K562 (cell line): Measurements from ENCODE around the gene P2RX3. TPM values are rescaled to one million over a fixed set of nuclear protein-coding genes. Genes with fewer than 3 reads are reported as not detected.
A peak's percentile ranks its signal among the peaks of the same experiment; 100 is the strongest.

Experiments used
- ATAC-seq: fragments of 200-7000 bp; cut with Tn5 transposase; 3 replicates; pipeline ENCODE4 v1.9.1; 2020; ENCODE audit warnings: moderate library complexity
- BruUV-seq: library from RNA; stranded (reverse); fragments of 400-500 nt; replicated peaks from 2 replicates; lab custom pipeline; 2021; lab: Mats Ljungman, UMichigan
- CTCF ChIA-PET: fragments of 300-600 bp; formaldehyde crosslinking; extraction: SDS; loops from one replicate; lab custom pipeline; 2021; ENCODE audit warnings: low intra/inter-chr PET ratio; lab: Yijun Ruan, JAX
- POLR2A ChIA-PET: fragments of 300-600, 350-650 bp; sonication (Branson Sonifier 250); formaldehyde crosslinking; extraction: SDS; loops from one replicate; lab custom pipeline; 2021; ENCODE audit warnings: antibody characterized with exemption, inconsistent platforms; lab: Yijun Ruan, JAX
- DNase-seq, 4 experiments: peaks; one replicate each; pipeline versions ENCODE4 v3.0.0 to v3.0.0-alpha.2; 2011 to 2018; ENCODE audit warnings: low spot score in 3 of 4, mixed read lengths in 3 of 4; ENCODE audit errors: extremely low read depth in 1 of 4
- FAIRE-seq: peaks from 2 replicates; lab custom pipeline; 2011; peaks lifted over from hg19 to GRCh38; lab: Jason Lieb, UNC
- H2AFZ ChIP-seq: 2 replicates; pipeline ENCODE4 v1.6.0; 2011; ENCODE audit warnings: low read depth, low read length, control low read depth, inconsistent platforms
- H3K27ac ChIP-seq: fragments of 200-600 bp; 3 replicates; pipeline ENCODE4 v1.8.0; 2011; ENCODE audit warnings: low read depth, mild to moderate bottlenecking, control low read depth, inconsistent platforms, low read length, moderate library complexity, mixed read lengths; ENCODE audit errors: extremely low read depth
- H3K27me3 ChIP-seq, 2 experiments: fragments of 300-600 bp in 1 of 2; 2 replicates in 1 of 2; 3 replicates in 1 of 2; pipeline versions ENCODE4 v1.6.0 to v1.8.0; 2011; ENCODE audit warnings: inconsistent platforms in 2 of 2, low read length in 2 of 2, mild to moderate bottlenecking in 1 of 2, mixed read lengths in 1 of 2, moderate library complexity in 1 of 2; ENCODE audit not compliant: control insufficient read depth in 2 of 2, insufficient read depth in 2 of 2
- H3K36me3 ChIP-seq: fragments of 300-600 bp; 3 replicates; pipeline ENCODE4 v1.8.0; 2011; ENCODE audit warnings: mild to moderate bottlenecking, low read length, inconsistent platforms; ENCODE audit not compliant: control insufficient read depth, insufficient read depth
- H3K4me1 ChIP-seq, 2 experiments: fragments of 200-600 bp in 1 of 2; replicated peaks in 1 of 2; 2 replicates in 1 of 2; 3 replicates in 1 of 2; pipeline versions ENCODE4 v1.5.1 to v1.8.0; 2011; ENCODE audit warnings: inconsistent platforms in 2 of 2, low read length in 2 of 2, mild to moderate bottlenecking in 1 of 2, mixed read lengths in 1 of 2, moderate library complexity in 1 of 2; ENCODE audit not compliant: control insufficient read depth in 2 of 2, insufficient read depth in 2 of 2
- H3K4me2 ChIP-seq: 2 replicates; pipeline ENCODE4 v1.6.1; 2011; ENCODE audit warnings: low read length, control low read depth, inconsistent platforms, mixed read lengths; ENCODE audit not compliant: insufficient read depth
- H3K4me3 ChIP-seq: fragments of 200-600 bp; sonication (generic), shearing (Covaris generic); 2 replicates; pipeline ENCODE4 v1.5.1; 2016; ENCODE audit warnings: control low read depth, inconsistent platforms
- H3K79me2 ChIP-seq: fragments of 200-600 bp; 3 replicates; pipeline ENCODE4 v1.8.0; 2011; ENCODE audit warnings: low read length, inconsistent platforms; ENCODE audit not compliant: control insufficient read depth, insufficient read depth
- H3K9ac ChIP-seq, 2 experiments: 2 replicates each; pipeline versions ENCODE4 v1.6.0 to v1.6.1; 2011; ENCODE audit warnings: low read depth in 2 of 2, low read length in 2 of 2, control low read depth in 1 of 2, inconsistent platforms in 1 of 2, mild to moderate bottlenecking in 1 of 2, mixed read lengths in 1 of 2; ENCODE audit not compliant: insufficient read depth in 1 of 2
- H3K9me1 ChIP-seq: one replicate; pipeline ENCODE4 v1.6.0; 2011; ENCODE audit warnings: inconsistent platforms, mild to moderate bottlenecking, low read length, moderate library complexity; ENCODE audit not compliant: control insufficient read depth, insufficient read depth
- H3K9me3 ChIP-seq: replicated peaks from 2 replicates; pipeline ENCODE4 v1.5.1; 2011; ENCODE audit warnings: low read depth, low read length, inconsistent platforms; ENCODE audit not compliant: control insufficient read depth, insufficient read depth
- H4K20me1 ChIP-seq: replicated peaks from 2 replicates; pipeline ENCODE4 v1.6.1; 2011; ENCODE audit warnings: low read length, inconsistent platforms, mixed read lengths; ENCODE audit not compliant: control insufficient read depth, insufficient read depth
- ARID1B ChIP-seq: fragments of 450-650 bp; IDR thresholded peaks from 2 replicates; pipeline ENCODE4 v1.6.1; 2016; ENCODE audit warnings: antibody characterized with exemption, mild to moderate bottlenecking, inconsistent platforms
- CBX2 ChIP-seq: fragments of 200-600 bp; sonication (generic); IDR thresholded peaks from one replicate; pipeline ENCODE4 v1.6.1; 2012; ENCODE audit warnings: mild to moderate bottlenecking, low read length, inconsistent platforms; ENCODE audit not compliant: insufficient read depth, poor library complexity, severe bottlenecking
- CCNT2 ChIP-seq: IDR thresholded peaks from 2 replicates; pipeline ENCODE4 v1.6.1; 2011; ENCODE audit warnings: borderline replicate concordance, low read depth, mild to moderate bottlenecking, moderate library complexity, mixed read lengths, low read length; ENCODE audit not compliant: insufficient read length; ENCODE audit errors: extremely low read depth
- DPF2 ChIP-seq: fragments of 450-650 bp; IDR thresholded peaks from 2 replicates; pipeline ENCODE4 v1.6.1; 2016
- EGR1 ChIP-seq: fragments of 450-650 bp; conservative IDR thresholded peaks from 2 replicates; pipeline ENCODE4 v1.6.1; 2017; ENCODE audit warnings: mild to moderate bottlenecking
- FOSL1 ChIP-seq: fragments of 200-800 bp; sonication (Bioruptor generic); conservative IDR thresholded peaks from 2 replicates; pipeline ENCODE4 v1.6.1; 2016; ENCODE audit warnings: missing genetic modification characterization, missing compliant biosample characterization
- MYC ChIP-seq, 2 experiments: fragments of 250-450 bp in 1 of 2; sonication (Bioruptor Pico) in 1 of 2; IDR thresholded peaks; 2 replicates each; pipeline versions ENCODE4 v1.5.1 to v1.6.1; 2012 to 2021; ENCODE audit warnings: low read depth in 2 of 2, borderline replicate concordance in 1 of 2, improper control_type of control experiment in 1 of 2, low read length in 1 of 2, mild to moderate bottlenecking in 1 of 2, moderate library complexity in 1 of 2
- NR2C2 ChIP-seq, 2 experiments: fragments of 200-800 bp in 1 of 2; sonication (Bioruptor generic) in 1 of 2; sonication (generic) in 1 of 2; formaldehyde crosslinking in 1 of 2; IDR thresholded peaks; 2 replicates each; pipeline versions ENCODE4 v1.6.1 to v1.8.0; 2016 to 2022; ENCODE audit warnings: mild to moderate bottlenecking in 1 of 2, missing compliant biosample characterization in 1 of 2, missing genetic modification characterization in 1 of 2, missing genetic modification reagents in 1 of 2
- ZBTB7A ChIP-seq: IDR thresholded peaks from 2 replicates; pipeline ENCODE4 v1.6.1; 2011; ENCODE audit warnings: low read depth, mild to moderate bottlenecking, low read length, moderate library complexity, borderline replicate concordance; ENCODE audit not compliant: control insufficient read depth
- whole genome bisulfite sequencing: fragments of 100-300 bp; shearing (Covaris generic); methylation state at CpG from one replicate; pipeline ENCODE4 v1.1.6; 2016; ENCODE audit warnings: low coverage, mixed read lengths; ENCODE audit not compliant: insufficient coverage; ENCODE audit errors: missing lambda C conversion rate; 5-methylcytosine and 5-hydroxymethylcytosine counted together
- in situ Hi-C: fragments of 300-500 bp; cut with MboI; formaldehyde crosslinking; loops from 4 replicates; pipeline ENCODE4 v1.15.0; 2018; ENCODE audit warnings: inconsistent platforms, mixed read lengths
- intact Hi-C: fragments of 100-400 bp; cut with micrococcal nuclease; formaldehyde crosslinking; loops from 2 replicates; pipeline ENCODE4 v1.14.2; 2022
- polyA plus RNA-seq, 8 experiments: library from polyadenylated mRNA; depleted of rRNA in 4 of 8; stranded (reverse) in 5 of 8; unstranded in 3 of 8; fragments of >200 nt; fragmentation: Nextera tagmentation in 2 of 8; fragmentation: Illumina TruSeq in 1 of 8; extraction: Ambion mirVana in 2 of 8; extraction: Trizol in 1 of 8; gene quantifications; 2 replicates each; pipeline versions ENCODE4 v1.2.1 to v1.2.3, GENCODE V29; 2011 to 2014; ENCODE audit warnings: inconsistent platforms in 1 of 8, missing spikeins in 1 of 8
- total RNA-seq, 7 experiments: library from RNA; depleted of rRNA in 6 of 7; stranded (reverse); fragments of >200 nt in 6 of 7; fragmentation: Illumina TruSeq in 2 of 7; extraction: Trizol in 2 of 7; gene quantifications; 2 replicates each; pipeline versions ENCODE4 v1.2.1 to v1.2.3, GENCODE V29; 2011 to 2021; ENCODE audit warnings: low replicate concordance in 1 of 7
- TF ChIP-seq, protein P1 (sequence below): fragments of 250-450 bp; sonication (Bioruptor Pico); IDR thresholded peaks from 2 replicates; pipeline ENCODE4 v1.8.0; 2021; ENCODE audit warnings: mild to moderate bottlenecking, moderate library complexity
- TF ChIP-seq, protein P2 (sequence below), 2 experiments: fragments of 450-650 bp; conservative IDR thresholded peaks; 2 replicates each; pipeline ENCODE4 v1.6.1; 2017; ENCODE audit warnings: mild to moderate bottlenecking in 2 of 2, moderate library complexity in 2 of 2
- TF ChIP-seq, protein P3 (sequence below): IDR thresholded peaks from 2 replicates; pipeline ENCODE4 v1.6.1; 2014; ENCODE audit warnings: antibody characterized with exemption

P2RX3 gene
- total and polyA plus RNA-seq, 9 of the 15 experiments (the other 6 are each of a cell fraction or from before 2014, with no cell fraction given) = not detected

DNA sequence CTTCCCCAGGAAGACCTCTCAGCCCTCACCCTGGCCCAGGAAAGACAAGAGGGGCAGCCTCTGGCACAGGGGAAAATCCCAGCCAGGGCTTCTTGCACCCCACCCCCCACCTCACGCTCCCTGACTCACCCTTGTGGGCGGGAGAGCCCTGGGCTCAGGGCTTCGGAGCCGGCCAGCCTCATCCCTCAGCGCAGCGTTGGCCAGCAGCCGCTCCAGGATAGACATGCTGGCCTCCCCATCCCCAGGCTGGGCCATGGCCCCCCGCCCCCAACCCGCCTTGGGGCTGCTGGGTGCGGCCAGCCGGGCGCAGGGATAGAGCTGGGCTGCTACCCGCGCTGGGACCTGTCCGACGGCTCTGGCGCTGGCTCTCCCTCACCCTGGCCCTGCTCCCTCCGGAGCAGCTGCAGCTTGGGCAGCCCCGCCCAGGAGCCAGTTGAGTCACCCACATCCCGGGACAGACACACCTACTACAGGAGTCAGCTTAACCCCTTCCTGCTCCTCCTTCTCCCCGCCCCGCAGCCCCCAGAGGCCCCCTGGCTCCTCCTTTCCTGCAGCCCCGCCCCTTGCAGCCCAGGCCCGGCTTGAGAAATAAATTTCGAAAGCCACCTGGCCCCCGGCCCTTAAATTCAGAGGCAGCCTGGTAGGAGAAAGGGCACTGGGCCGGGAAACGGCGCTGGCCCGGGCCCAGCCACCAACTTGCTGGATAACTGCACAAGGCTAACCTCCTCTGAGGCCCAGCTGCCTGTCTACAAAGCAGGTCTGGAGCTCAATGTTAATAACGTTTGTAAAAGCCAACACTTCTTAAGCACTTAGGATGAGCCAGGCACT, 26.8 kb upstream of the P2RX3 start:
- no TSS peak for BruUV-seq
- H2AFZ ChIP-seq = 0 out of 2 replicates have a peak overlapping the region, but pooled peaks have one; percentile 10
- peaks cover 7% of the 10 kb centered on the region for H3K9me1 ChIP-seq
- intact Hi-C loops = loop anchor here (1.0 kb wide), 1 partner anchor 11 kb away; no protein-coding TSS in a partner anchor
- no peaks in the 10 kb centered on the region for H3K27me3 ChIP-seq
- peak overlapping the region; percentile 51 for H3K4me2 ChIP-seq
- H4K20me1 ChIP-seq = peaks cover 21% of the 10 kb centered on the region
- FAIRE-seq (peak; percentile 89), ATAC-seq (peak; percentile 96), DNase-seq (peak; percentile 93 to 96 (median 95))
- peaks cover 22 to 49% of the 10 kb centered on the region in 2 experiments for H3K4me1 ChIP-seq
- peaks cover 73% of the 10 kb centered on the region for H3K36me3 ChIP-seq
- H3K79me2 ChIP-seq = peaks cover 4% of the 10 kb centered on the region; the same call in 2 of the 3 replicates
- H3K9me3 ChIP-seq = no peaks in the 10 kb centered on the region
- POLR2A ChIA-PET = interaction anchor here (0.5 to 5.0 kb wide), 15 partner anchors 8 to 839 kb away, joined by 3 to 68 read pairs (median 3); partner anchors contain the start of genes P2RX3, TIMM10 and TNKS1BP1
- 8% methylated on average over 23 of the region's 31 CpGs for WGBS
- in situ Hi-C loops = no loop called here
- CTCF ChIA-PET = no interaction called here
- peak overlapping the region; percentile 37 for H3K4me3 ChIP-seq
- peak overlapping the region; percentile 45 to 70 for H3K9ac ChIP-seq
- peak overlapping the region; percentile 51 for H3K27ac ChIP-seq
- TF ChIP-seq ZBTB7A (peak; percentile 50; the same call in 1 of the 2 replicates), FOSL1 (tag) (peak; percentile 89), ARID1B (0 out of 2 replicates have a peak, but pooled peaks have one; percentile 46), NR2C2 (CRISPR knock-in tag; IDR thresholded peaks at IDR 0.05) (no peak), NR2C2 (tag; IDR thresholded peaks at IDR 0.05) (0 out of 2 replicates have a peak, but pooled peaks have one; percentile 13), MYC (IDR thresholded peaks at IDR 0.05; ENCODE audit: low read depth, low read length) (0 out of 2 replicates have a peak, but pooled peaks have one; percentile 16), MYC (CRISPR knock-in tag; IDR thresholded peaks at IDR 0.05; ENCODE audit: borderline replicate concordance, low read depth) (no peak), DPF2 (peak; percentile 27; the same call in 1 of the 2 replicates), EGR1 (peak; percentile 71), CCNT2 (peak; percentile 58), CBX2 (no peak)
- TF ChIP-seq, protein P1, sequence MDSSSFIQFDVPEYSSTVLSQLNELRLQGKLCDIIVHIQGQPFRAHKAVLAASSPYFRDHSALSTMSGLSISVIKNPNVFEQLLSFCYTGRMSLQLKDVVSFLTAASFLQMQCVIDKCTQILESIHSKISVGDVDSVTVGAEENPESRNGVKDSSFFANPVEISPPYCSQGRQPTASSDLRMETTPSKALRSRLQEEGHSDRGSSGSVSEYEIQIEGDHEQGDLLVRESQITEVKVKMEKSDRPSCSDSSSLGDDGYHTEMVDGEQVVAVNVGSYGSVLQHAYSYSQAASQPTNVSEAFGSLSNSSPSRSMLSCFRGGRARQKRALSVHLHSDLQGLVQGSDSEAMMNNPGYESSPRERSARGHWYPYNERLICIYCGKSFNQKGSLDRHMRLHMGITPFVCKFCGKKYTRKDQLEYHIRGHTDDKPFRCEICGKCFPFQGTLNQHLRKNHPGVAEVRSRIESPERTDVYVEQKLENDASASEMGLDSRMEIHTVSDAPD (CRISPR knock-in tag) = no peak
- TF ChIP-seq, protein P2, sequence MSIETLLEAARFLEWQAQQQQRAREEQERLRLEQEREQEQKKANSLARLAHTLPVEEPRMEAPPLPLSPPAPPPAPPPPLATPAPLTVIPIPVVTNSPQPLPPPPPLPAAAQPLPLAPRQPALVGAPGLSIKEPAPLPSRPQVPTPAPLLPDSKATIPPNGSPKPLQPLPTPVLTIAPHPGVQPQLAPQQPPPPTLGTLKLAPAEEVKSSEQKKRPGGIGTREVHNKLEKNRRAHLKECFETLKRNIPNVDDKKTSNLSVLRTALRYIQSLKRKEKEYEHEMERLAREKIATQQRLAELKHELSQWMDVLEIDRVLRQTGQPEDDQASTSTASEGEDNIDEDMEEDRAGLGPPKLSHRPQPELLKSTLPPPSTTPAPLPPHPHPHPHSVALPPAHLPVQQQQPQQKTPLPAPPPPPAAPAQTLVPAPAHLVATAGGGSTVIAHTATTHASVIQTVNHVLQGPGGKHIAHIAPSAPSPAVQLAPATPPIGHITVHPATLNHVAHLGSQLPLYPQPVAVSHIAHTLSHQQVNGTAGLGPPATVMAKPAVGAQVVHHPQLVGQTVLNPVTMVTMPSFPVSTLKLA (conservative IDR thresholded peaks at IDR 0.05) = 0 out of 4 replicates have a peak, but pooled peaks of 1 of the 2 experiments have one; percentile 7
- TF ChIP-seq, protein P3, sequence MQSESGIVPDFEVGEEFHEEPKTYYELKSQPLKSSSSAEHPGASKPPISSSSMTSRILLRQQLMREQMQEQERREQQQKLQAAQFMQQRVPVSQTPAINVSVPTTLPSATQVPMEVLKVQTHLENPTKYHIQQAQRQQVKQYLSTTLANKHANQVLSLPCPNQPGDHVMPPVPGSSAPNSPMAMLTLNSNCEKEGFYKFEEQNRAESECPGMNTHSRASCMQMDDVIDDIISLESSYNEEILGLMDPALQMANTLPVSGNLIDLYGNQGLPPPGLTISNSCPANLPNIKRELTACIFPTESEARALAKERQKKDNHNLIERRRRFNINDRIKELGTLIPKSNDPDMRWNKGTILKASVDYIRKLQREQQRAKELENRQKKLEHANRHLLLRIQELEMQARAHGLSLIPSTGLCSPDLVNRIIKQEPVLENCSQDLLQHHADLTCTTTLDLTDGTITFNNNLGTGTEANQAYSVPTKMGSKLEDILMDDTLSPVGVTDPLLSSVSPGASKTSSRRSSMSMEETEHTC = no peak
